Transverse colon (tissue), 4 donors: ENCODE results near the gene HOXC9.

Experiments
- EP300 ChIP-seq: sonication (generic); formaldehyde crosslinking; IDR thresholded peaks from one replicate; pipeline ENCODE4 v1.6.1; 2017; ENCODE audit warnings: antibody characterized with exemption, low read depth
- POLR2A ChIP-seq: fragments of 450-650 bp; IDR thresholded peaks from one replicate; pipeline ENCODE4 v1.6.1; 2016; ENCODE audit warnings: antibody characterized with exemption, mild to moderate bottlenecking, moderate library complexity
- POLR2AphosphoS5 ChIP-seq, 3 donors: sonication (generic); formaldehyde crosslinking; IDR thresholded peaks; one replicate each; pipeline ENCODE4 v1.6.1; 2016; ENCODE audit warnings: antibody characterized with exemption in 3 of 3
- TF ChIP-seq, protein P1 (sequence below), 5 experiments: fragments of 200-600 bp in 3 of 5; fragments of 450-650 bp in 2 of 5; sonication (generic) in 3 of 5; IDR thresholded peaks; 1 replicate in 2 of 5; 2 replicates in 3 of 5; pipeline ENCODE4 v1.5.1; 2016 to 2017; ENCODE audit warnings: antibody characterized with exemption in 5 of 5, inconsistent platforms in 3 of 5, mild to moderate bottlenecking in 2 of 5, moderate library complexity in 1 of 5

DNA sequence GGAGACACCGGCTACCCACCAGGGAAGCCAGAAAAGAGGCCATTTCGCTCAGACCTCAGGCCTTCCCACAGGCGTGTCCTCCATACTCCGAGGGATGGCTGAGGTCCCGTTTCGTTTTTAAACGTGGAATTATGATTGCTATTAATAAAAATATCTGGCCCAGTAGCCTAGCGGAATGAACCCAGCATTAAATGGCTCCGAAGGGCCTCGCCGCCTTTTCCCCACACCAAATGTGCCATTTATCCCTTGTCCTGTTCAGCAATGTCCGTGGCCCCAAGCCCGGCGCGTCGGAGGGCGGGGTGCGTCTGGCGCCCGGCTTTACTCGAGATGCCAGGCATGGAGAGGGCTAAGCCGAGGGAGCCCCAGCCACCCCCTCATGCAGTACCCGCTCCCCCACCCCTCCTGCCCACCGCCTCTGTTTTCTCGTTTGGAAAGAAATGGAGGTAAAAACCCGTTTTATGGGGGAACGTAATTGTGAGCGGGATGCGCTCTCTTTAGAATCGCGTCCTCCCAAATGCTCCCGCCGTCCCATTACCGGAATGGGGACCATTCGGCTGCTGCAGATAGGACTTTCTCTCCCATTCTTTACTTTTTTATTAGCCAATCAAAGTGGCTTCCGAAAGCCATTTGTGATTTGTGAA lies 14.5 kb downstream of the HOXC9 start:
- TF ChIP-seq EP300 (no peak), POLR2A (no peak), POLR2AphosphoS5 (IDR thresholded peaks at IDR 0.05) (no peak)
- TF ChIP-seq, protein P1, sequence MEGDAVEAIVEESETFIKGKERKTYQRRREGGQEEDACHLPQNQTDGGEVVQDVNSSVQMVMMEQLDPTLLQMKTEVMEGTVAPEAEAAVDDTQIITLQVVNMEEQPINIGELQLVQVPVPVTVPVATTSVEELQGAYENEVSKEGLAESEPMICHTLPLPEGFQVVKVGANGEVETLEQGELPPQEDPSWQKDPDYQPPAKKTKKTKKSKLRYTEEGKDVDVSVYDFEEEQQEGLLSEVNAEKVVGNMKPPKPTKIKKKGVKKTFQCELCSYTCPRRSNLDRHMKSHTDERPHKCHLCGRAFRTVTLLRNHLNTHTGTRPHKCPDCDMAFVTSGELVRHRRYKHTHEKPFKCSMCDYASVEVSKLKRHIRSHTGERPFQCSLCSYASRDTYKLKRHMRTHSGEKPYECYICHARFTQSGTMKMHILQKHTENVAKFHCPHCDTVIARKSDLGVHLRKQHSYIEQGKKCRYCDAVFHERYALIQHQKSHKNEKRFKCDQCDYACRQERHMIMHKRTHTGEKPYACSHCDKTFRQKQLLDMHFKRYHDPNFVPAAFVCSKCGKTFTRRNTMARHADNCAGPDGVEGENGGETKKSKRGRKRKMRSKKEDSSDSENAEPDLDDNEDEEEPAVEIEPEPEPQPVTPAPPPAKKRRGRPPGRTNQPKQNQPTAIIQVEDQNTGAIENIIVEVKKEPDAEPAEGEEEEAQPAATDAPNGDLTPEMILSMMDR (IDR thresholded peaks at IDR 0.05), result no peak
